GM21360 (cell line): ENCODE measurements around the gene TENT4B.

ENCODE experiments used
- ATAC-seq: cut with Tn5 transposase; IDR thresholded peaks from one replicate; pipeline ENCODE4 v1.9.1; 2021; ENCODE audit warnings: mild to moderate bottlenecking, moderate library complexity; ENCODE audit not compliant: unreplicated experiment

The TENT4B gene

DNA sequence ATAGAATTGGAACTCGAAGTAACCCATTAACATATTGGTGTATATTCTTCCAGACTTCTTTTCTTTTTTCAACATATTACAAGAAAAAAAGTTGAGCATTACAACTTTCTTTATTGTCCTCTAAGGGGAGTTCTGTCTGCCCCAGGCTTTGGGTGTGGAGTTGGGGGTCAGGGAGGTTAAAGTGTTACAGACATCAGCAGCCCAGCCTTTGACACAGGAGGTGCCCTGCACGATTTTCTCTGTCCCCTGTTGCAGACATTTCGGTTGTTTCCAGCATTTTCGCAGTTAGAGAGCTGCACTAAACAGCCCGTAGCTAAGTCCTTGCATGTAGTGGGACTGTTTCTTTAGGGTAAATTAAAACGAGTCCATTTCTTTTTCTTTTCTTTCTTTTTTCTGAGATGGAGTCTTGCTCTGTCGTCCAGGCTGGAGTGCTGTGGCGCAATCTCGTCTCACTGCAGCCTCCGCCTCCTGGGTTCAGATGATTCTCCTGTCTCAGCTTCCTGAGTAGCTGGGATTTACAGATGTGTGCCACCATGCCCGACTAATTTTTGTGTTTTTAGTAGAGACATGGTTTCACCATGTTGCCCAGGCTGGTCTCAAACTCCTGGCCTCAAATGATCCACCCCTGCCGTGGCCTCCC, 99.9 kb downstream of the TENT4B start:
- ATAC-seq = no peak

GRCh38 chr16:50253514-50253910, 100.4 kb downstream of the TENT4B start:
- ATAC-seq = no peak

DNA sequence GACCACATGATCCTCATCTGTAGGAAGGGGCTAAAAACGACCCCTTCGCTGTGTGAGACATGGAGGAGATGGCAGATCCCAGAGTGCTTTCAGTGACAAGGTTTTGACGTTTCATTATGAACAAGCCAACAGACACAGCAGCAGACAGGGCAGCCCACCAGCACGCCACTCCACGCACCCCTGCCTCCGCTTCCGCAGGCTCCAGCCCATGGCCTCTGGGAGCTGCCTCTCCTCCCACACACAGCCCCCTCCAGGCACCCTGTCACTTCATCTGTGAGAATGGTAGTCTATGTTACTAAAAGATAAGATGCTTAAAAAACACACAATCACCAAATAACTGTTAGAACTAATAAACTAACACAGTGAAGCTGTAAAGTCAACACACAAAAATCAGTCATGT, 101.0 kb downstream of the TENT4B start:
- no peak for ATAC-seq

DNA sequence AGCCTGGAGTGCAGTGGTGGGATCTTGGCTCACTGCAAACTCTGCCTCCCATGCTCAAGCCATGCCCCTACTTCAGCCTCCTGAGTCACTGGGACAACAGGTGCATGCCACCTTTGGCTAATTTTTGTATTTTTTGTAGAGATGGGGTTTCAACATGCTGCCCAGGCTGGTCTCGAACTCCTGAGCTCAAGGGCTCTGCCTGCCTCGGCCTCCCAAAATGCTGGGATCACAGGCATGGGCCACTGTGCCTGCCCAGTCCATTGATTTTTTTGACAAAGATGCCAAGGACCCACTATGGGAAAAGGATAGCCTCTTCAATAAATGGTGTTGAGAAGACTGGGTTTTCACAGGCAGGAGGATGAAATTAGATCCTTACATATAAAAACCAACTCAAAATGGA, 102.4 kb downstream of the TENT4B start:
- ATAC-seq = no peak

DNA sequence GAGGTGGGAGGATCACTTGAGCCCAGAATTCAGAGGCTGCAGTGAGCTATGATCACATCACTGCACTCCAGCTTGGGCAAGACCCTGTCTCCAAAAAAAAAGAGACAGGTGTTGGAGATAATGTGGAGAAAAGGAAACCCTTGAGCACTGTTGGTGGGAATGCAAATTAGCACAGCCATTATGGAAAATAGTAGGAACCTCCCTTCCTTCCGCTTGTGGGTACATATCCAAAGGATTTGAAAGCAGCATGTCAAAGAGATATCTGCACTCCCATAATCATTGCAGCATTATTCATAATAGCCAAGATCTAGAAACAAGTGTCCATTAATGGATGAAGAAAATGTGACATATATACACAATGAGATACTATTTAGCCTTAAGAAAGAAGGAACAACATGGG, 103.5 kb downstream of the TENT4B start:
- no peak for ATAC-seq

GRCh38 chr16:50257876-50258275, 104.8 kb downstream of the TENT4B start:
- no peak for ATAC-seq

- no peak for ATAC-seq
Measured at GRCh38 chr16:50259334-50260205, 106.5 kb downstream of the TENT4B start.

DNA sequence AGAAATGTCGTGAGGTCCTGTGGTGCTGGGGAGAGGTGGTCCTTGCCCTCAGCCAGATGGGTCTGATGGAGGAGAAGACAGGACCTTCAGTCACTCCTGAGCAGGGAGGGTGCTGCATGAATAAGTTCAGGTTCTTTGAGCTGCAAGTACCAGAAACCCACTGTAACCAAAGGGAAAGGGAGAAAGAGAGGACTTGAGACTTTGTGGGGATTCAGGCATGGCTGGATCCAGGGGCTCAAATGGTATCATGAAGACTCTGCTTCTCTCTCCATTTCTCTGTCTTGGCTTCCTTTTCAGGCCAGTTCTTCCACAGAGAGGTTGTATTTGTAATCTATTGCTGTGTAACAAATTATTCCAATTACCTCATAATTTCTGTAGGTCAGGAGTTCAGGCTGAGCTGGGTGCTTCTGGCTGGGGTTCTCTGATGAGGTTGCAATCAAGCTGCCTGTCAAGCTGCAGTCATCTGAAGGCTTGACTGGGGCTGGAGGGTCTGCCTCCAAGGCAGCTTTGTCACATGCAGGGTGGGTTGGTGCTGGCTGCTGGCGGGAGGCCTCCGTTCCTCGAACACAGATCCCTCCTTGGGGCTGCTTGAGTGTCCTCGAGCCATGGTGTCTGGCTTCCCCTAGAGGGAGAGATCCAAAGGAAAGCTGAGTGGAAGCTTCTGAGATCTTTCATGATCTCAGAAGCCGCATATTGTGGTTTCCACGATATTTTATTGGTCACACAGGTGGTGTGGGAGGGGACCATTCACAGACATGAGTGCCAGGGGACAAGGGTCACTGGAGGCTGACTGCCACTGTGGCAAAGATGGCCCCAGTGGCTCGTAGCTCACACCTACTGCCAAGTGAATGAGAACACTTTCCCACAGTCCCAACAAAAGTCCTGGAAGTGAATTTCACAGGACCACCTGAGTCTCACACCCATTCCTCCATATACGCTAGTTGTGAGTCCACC, 107.4 kb downstream of the TENT4B start:
- no peak for ATAC-seq

- no peak for ATAC-seq
Measured at GRCh38 chr16:50261160-50261706, 108.1 kb downstream of the TENT4B start.

- no peak for ATAC-seq
Measured at GRCh38 chr16:50261707-50262235, 108.7 kb downstream of the TENT4B start.

DNA sequence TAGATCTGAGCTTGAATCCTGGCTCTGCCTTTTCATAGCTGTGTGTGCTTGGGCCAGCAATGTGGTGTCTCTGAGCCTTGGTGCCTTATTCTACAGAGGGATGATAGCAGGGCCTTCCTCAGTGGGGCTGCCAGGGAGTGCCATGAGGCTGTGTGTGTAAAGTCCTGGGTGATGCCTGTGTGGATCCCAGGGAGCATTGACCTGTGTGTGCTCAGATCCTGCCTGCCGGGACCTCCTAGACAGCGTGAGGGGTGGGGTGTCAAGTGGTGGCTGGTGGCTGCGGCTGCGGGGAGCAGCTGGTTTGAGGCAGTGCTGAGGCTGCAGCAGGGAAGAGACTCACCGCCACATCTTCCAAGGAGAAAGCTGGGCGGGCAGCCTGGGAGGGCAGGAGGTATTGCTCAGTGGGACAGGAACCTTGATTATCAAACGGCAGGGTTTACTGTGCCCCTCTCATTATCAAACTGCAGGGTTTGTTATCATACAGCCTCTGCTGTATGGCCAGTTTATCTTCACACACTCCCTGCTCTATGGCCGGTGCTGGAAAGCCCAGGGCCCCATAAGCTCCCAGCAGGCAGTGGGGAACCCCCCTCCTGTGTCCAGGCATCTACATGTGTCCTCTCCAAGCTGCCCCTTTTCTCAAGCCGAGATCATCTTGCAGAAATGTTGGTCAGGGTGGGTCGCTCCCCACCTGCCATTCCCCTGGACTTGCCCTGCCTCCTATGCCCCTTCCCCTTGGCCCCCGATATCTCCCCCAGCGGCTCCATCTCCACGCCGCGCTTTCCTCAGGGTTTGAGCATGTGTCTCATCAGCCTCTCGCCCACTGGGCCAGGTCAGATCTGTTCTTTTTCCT, 110.2 kb downstream of the TENT4B start:
- no peak for ATAC-seq

DNA sequence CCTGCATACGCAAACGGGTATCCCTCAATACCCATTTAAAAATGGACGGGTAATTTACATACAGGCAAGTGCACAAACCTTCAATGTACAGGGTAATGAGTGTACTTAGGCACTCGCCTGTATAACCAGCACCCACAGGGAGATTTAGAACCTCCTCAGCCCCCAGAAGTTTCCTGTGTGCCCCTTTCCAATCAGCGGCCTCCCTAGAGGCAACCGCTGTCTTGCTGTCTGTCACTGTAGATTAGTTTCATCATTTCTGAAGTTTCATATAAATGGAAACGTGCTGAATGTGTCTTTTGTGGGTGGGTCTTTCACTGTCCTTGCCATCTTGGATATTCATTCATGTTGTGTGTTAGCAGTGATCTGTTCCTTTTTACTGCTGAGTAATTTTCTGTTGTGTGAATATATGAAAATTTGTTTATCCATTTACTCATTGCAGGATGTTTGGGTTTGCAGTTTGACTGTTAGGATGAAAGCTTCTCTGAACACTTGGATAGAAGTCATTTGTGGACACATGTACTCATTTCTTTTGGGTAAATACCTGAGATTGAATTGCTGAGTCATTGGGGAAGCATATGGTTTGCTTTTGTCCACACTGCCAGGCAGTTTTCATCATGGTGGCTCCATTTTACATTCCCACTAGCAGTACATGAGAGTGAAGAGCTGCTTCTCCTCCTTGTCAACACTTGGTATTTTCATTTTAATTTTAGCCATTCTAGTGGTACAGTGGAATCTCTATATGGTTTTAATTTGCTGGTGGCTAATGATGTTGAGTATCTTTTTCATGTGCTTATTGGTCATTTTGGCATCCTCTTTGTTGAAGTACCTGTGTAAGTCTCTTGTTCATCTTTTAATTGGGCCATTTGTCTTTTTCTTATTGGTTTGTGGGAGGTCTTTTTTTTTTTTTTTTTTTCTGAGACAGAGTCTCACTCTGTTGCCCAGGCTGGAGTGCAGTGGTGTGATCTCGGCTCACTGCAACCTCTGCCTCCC, 111.1 kb downstream of the TENT4B start:
- no peak for ATAC-seq

GRCh38 chr16:50265260-50265659, 112.2 kb downstream of the TENT4B start:
- ATAC-seq = no peak

DNA sequence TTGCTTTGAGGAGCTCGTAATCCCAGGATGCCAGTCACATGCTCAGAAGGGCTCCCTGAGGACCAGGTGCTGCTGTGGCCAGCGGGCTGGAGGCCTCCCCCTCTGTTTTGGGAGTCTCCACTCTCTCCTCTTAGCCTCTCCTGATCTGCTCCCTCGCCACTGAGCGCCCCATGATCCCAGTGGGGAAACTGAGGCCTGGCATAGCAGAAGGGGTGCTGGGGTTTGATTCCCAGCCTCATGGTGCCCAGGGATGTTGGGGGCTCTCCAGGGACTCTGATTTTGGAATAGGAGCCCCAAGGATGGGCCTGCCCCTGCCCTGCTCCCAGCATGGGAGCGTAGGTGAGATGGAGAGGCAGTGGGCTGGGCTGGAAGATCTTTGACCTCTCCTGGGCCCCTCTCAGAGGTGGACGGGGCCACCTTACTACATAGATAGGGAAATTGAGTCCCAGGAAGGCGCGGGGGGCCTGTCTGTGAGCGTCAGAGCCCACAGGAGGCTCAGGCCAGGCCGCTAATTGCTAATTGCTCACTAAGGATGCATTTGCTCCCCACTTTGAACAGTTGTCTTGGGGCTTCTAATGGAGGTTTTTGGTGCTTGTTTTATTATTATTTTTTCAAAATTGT, 112.7 kb downstream of the TENT4B start:
- ATAC-seq = no peak

DNA sequence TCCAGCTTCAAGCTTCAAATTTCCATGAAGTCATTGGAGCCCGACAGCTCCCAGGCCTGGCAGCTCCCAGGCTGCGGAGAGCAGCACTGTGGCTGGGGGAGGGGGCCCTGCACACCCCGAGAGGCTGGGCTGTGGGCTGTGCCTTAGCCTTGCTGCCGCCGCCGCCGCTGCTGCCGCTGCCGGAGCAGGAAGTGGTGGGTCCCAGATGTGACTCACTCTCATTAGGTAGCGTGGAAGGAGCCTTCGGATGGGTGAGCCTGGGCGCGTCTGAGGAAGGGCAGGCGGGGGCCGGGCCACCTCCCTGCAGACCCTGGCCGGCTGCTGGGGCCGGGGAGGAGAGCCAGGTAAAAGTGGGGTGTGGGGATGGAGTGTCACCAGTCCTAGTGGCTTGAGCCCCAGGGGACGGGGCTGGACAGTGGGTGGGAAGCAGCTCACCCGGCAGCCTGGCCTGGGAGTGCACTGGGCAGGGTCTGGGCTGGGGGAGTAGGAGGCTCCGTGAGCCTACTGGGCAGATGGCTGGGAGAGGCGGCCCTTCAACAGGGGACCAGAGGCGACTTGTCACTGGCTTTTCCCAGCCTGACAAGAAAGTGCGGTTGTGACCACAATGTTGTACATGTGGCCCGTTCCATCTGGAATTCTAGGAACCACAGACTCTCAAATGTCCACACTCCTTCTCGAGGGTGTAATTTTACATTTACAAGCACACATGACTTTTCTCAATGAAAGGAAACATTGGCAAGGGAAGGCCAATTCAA, 113.4 kb downstream of the TENT4B start, which contains the start of gene ADCY7:
Gene ADCY7, plus strand, starts transcription at position 215 of the 755 bp plus-strand sequence. CDS start 21,629 bp downstream, outside the sequence.
- ATAC-seq = peak; percentile 63

DNA sequence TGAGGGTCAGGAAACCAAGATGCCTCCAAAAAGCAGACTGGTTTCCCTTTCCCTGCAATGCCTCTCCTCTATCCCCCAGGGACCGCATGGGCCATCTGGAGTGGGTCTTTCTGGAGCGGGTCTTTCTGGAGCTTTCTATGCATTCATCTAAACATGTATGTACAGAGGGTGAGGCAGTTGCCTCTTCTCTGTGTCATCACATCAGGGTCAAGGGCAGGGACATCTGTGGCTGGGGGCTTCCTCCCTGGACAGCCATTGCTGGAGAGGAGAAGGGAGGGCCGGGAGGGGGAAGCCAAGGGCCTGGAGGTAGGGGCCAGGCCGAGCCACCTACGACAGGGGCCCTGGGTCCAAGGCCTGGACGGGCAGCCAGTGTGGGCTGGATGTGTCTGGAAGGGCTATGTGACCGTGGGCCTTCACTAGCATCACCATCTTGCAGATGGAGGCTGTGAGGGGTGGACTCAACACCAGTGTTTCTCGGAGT, 114.1 kb downstream of the TENT4B start:
- ATAC-seq = no peak

GRCh38 chr16:50267651-50268050, 114.5 kb downstream of the TENT4B start:
- no peak for ATAC-seq
